GM12878 (cell line): ENCODE data around the gene APC2.

Source experiments
- CEBPZ ChIP-seq: fragments of 150-350 bp; IDR thresholded peaks from 2 replicates; pipeline ENCODE4 v1.6.1; 2016; ENCODE audit warnings: low read depth, low read length
- CTCF ChIP-seq, 3 experiments: IDR thresholded peaks in 2 of 3; conservative IDR thresholded peaks in 1 of 3; 2 replicates each; pipeline ENCODE4 v1.5.1; 2011; ENCODE audit warnings: low read depth in 3 of 3, low read length in 3 of 3, mild to moderate bottlenecking in 3 of 3, control low read depth in 2 of 3, moderate library complexity in 2 of 3, inconsistent platforms in 1 of 3, mixed read lengths in 1 of 3; ENCODE audit not compliant: control insufficient read depth in 2 of 3, insufficient read depth in 1 of 3; ENCODE audit errors: extremely low read depth in 1 of 3
- EED ChIP-seq: sonication (generic); IDR thresholded peaks from 2 replicates; pipeline ENCODE4 v1.6.1; 2016; ENCODE audit warnings: antibody characterized with exemption, low read depth
- HDAC2 ChIP-seq: fragments of 200-600 bp; sonication (generic); IDR thresholded peaks from 2 replicates; pipeline ENCODE4 v1.6.1; 2017
- POLR2A ChIP-seq: IDR thresholded peaks from 2 replicates; pipeline ENCODE4 v1.6.1; 2011; ENCODE audit warnings: low read depth, mild to moderate bottlenecking, low read length
- RCOR1 ChIP-seq: conservative IDR thresholded peaks from 2 replicates; pipeline ENCODE4 v1.6.1; 2012; ENCODE audit warnings: low read depth, low read length, improper control_type of control experiment
- TAF1 ChIP-seq: IDR thresholded peaks from 2 replicates; pipeline ENCODE4 v1.6.1; 2011; ENCODE audit warnings: mild to moderate bottlenecking, low read depth, low read length, borderline replicate concordance

GRCh38 chr19:1422943-1423342 is 27.0 kb upstream of the APC2 start:
- TF ChIP-seq RCOR1, result no peak
- no peak for TF ChIP-seq HDAC2
- no peak for TF ChIP-seq EED
- no peak for TF ChIP-seq CEBPZ
- TF ChIP-seq CTCF (IDR thresholded peaks at IDR 0.05 in 2 of 3, conservative IDR thresholded peaks at IDR 0.05 in 1 of 3; ENCODE audit: control insufficient read depth in 2 of 3, extremely low read depth in 1 of 3, insufficient read depth in 1 of 3, low read depth in 3 of 3, low read length in 3 of 3), result no peak
- TF ChIP-seq POLR2A, result no peak; the same call in 1 of the 2 replicates
- TF ChIP-seq TAF1, result no peak
